GM19438 (cell line): ENCODE results near the gene BCKDHB.

Source experiments
- ATAC-seq: cut with Tn5 transposase; IDR thresholded peaks from one replicate; pipeline ENCODE4 v1.9.1; 2021; ENCODE audit warnings: low read depth; ENCODE audit not compliant: unreplicated experiment

Gene BCKDHB

GRCh38 chr6:80363501-80364122 lies 257.1 kb downstream of the BCKDHB start:
- ATAC-seq = no peak

GRCh38 chr6:80364149-80364548 lies 257.7 kb downstream of the BCKDHB start:
- ATAC-seq = no peak

GRCh38 chr6:80366051-80366450 lies 259.6 kb downstream of the BCKDHB start:
- ATAC-seq = no peak

GRCh38 chr6:80366714-80367113 lies 260.2 kb downstream of the BCKDHB start:
- ATAC-seq = no peak

GRCh38 chr6:80376411-80376810 lies 269.9 kb downstream of the BCKDHB start:
- ATAC-seq = no peak

GRCh38 chr6:80380566-80380965 lies 274.1 kb downstream of the BCKDHB start:
- ATAC-seq = no peak

- ATAC-seq = no peak
These were observed 276.3 kb downstream of the BCKDHB start for GRCh38 chr6:80382811-80383210.

- ATAC-seq = no peak
These were observed 282.0 kb downstream of the BCKDHB start for GRCh38 chr6:80388507-80388906.
